Subcutaneous adipose tissue (tissue), 4 donors: ENCODE measurements around the gene RNF43. TPM values are rescaled to one million over a fixed set of nuclear protein-coding genes. Genes with fewer than 3 reads are reported as not detected.

Experiments used
- CTCF ChIP-seq: fragments of 450-650 bp; IDR thresholded peaks from one replicate; pipeline ENCODE4 v1.5.1; 2016; ENCODE audit warnings: low read depth, mild to moderate bottlenecking, control low read depth, antibody characterized with exemption, moderate library complexity
- total RNA-seq, 4 donors: library from RNA; depleted of rRNA; stranded (reverse); fragments of >200 nt; gene quantifications; one replicate each; pipeline ENCODE4 v1.1.0, GENCODE V29; 2016

Gene RNF43
- total RNA-seq, 4 donors from 2014 or later = not detected

GRCh38 chr17:58375256-58375655 is 42.1 kb downstream of the RNF43 start:
- TF ChIP-seq CTCF = no peak

- no peak for TF ChIP-seq CTCF
These were observed 43.4 kb downstream of the RNF43 start for GRCh38 chr17:58373923-58374322.

DNA sequence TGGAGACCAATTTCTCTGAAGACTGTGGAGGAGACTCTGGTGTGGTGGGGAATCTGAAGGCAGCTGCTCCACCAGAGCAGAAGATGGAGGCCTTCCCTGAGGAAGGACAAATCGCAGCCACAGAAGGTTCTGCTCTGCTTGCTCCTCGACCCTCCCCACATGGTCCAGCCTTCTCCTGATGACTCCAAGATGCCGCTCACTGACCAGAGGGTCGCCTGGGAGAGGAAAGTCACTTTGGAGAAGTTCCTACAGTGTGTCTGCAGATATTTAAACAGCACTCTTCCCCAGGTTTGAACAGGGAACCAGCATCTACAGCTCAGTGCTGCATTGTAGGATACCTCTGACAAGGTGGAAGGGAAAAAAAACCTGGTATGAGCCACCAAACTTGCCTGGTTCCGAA is 44.3 kb downstream of the RNF43 start:
- TF ChIP-seq CTCF = no peak

- TF ChIP-seq CTCF = no peak
These were observed 45.9 kb downstream of the RNF43 start for GRCh38 chr17:58371300-58371950.

DNA sequence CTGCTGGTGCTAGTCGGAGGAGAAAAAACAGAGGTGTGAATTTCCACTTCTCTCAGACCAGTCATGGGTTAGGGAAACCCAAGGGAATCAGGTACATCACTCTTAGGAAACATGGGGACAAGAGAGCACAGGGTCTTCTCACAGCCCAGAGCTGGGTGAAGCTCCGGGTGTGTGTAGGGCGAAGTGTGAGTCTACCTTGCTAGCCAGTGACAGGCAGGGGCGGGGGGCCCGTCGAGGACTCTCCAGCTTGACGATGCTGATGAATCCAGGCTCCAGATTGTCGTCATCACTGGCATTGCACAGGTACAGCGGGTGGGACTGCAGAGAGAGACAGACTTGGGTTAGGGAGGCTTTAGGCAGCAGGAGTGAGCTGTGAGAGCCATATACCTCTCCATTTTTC is 46.6 kb downstream of the RNF43 start:
- TF ChIP-seq CTCF = no peak

GRCh38 chr17:58370309-58370708 is 47.0 kb downstream of the RNF43 start:
- TF ChIP-seq CTCF = no peak

DNA sequence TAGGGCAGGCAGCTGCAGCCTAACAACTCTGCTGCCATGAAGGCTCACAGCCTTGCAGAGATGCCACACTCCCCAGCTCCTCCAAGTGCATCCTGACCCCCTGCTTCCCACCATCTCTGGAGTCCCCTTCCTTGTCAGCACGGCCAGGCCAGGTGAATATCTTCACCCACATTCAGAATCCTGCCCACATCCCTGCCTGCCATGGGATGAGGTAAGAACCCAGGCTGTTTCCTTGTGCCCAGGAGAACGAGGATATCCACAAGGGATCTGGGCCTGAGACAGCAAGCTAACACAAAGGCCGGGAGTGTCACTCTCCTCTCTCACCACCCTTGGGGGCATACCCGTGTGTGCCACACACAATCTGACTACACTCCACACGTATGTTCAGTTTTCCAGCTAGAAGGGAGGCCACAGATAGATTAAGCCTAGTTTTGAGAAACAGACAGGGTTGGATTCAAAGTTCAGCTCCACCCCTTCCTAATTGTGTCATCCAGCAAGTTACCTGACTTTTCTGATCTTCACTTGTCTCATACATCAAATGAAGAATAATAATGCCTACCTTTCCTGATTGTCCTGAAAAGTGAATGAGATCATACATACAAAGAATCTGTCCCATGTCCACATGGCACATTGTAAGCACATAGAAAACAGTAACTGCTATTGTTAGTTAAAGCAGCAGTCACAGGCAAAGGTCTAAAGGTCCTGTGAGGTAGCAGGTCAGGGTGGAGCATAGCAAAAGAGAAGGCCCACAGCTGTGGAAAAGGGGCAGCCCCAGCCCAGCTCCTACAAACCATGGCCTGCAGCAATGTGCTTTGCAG is 47.9 kb downstream of the RNF43 start:
- no peak for TF ChIP-seq CTCF
